Activated CD4-positive, alpha-beta T cell treated with anti-CD3 and anti-CD28 coated beads for 48 hours (primary cell): Measurements from ENCODE around the gene OR2AE1.
"Not testable (repeated sequence)": the region's sequence is repeated elsewhere in the genome, so short reads cannot be mapped to it uniquely, and the experiment has no call there.

ENCODE experiments used
- DNase-seq: peaks from one replicate; pipeline ENCODE4 v3.0.0-alpha.2; 2020

Gene OR2AE1, protein sequence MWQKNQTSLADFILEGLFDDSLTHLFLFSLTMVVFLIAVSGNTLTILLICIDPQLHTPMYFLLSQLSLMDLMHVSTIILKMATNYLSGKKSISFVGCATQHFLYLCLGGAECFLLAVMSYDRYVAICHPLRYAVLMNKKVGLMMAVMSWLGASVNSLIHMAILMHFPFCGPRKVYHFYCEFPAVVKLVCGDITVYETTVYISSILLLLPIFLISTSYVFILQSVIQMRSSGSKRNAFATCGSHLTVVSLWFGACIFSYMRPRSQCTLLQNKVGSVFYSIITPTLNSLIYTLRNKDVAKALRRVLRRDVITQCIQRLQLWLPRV

GRCh38 chr7:99876933-99877332 is at the start of gene OR2AE1:
Gene OR2AE1, minus strand, starts transcription at chr7:99877033. Its CDS starts 0 bp downstream, at chr7:99877033.
- DNase-seq, result no peak

GRCh38 chr7:99926321-99926720 is 49.5 kb upstream of the OR2AE1 start:
- no peak for DNase-seq

DNA sequence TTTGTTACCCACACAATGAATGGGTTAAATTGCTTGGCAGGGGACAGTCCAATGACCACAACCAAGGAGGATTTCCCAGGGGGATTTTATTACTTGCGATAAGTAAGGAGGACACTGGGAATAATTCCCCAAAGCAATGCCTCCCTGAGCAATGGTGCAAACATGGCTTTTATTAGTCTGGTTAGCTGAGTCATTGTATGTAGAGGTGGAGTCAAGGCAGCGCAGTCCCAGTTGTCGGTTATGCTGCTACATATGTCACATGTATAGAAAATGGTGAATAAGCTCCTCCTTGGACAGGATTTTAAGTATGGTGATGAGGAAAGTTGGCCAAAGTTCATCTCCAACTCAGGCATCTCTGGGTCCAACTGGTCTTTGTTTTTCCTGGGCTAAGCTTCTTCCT is 46.4 kb upstream of the OR2AE1 start:
- no peak for DNase-seq

DNA sequence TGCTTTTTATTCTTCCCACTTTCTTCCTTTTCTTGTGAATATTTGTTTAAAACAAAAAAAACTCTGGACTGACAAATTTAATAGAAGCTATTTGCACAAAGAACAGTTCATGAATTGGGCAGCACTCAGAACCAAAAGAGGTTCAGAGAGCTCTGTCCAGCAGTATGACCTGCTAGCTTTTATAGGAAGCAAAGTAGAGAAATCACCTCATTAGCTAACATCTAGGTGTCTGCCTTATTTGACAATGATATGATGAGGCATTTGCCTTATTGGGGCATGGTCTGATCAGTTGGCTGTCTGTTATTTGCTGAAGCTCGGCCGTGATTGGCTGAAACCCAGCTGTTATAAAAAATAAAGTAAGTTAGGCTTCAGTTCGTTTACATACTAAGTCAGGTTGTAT is 43.3 kb upstream of the OR2AE1 start:
- no peak for DNase-seq

GRCh38 chr7:99919814-99920112 is 42.9 kb upstream of the OR2AE1 start:
- DNase-seq, result no peak

- DNase-seq, result peak; percentile 95
Measured at GRCh38 chr7:99918959-99919813, 42.4 kb upstream of the OR2AE1 start, which contains the start of gene TRIM4. Gene TRIM4, minus strand, starts transcription at chr7:99919530. Its CDS starts 129 bp downstream, at chr7:99919401.

DNA sequence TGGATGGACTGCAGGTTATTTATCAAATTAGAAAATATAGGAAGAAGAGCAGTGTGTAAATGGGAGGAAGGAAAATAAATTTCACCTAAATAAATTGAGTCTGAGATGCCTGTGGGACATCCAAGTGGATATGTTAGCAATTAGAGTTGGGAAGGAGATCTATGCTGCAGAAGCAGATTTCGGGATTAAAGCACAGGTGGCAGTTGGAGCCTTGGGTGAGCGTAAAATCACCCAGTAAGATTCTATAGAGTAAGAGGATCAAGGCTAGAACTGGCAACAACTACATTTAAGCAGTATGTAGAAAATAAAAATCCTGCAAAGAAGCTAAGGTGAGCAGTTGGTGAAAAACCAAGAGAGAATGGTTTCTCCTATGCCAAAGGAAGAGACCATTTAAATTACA is 34.1 kb upstream of the OR2AE1 start:
- no peak for DNase-seq

DNA sequence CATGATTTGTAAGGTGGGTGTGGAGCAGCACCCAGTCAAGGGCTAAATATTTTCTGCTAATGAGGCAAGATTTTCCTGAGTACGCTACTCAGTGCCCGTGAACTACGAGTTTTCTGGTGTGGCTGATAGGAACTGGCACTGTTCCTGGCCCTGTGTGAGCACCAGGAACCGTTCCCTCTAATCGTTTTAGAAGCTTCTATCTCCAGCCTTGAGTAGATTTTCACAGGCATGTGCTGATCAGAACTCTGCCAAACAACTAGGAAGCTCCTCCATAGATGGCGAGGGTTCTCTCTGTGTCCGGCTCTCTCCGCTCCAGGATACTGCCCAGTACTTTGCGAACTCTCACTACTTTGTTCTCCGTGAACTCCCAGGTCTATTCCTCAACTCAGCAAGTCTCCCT is 24.7 kb upstream of the OR2AE1 start:
- DNase-seq, result no peak

DNA sequence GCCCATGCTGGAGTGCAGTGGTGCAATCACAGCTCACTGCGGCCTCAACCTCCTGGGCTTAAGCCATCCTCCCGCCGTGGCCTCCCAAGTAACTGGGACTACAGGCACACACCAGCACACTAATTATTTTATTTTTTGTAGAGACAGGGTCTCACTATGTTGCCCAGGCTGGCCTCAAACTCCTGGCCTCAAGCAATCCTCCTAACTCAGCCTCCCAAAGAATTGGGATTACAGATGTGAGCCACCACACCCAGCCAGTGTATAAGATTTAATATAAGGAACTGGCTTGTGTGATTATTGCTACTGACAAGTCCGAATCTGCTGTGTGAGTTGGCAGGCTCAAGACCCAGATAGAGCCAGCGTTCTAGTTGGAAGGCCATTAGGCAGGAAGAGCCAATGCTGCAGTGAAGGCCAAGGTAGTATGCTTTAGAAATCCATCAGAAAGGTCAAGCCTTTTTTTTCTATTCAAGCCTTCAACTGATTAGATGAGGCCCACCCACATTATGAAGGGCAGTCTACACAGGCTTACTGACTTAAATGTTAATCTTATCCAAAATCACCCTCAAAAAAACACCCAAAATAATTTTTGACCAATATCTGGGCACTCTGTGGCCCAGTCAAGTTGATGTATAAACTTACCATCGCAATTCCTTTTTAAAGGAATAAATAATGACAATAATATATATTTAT is 23.1 kb upstream of the OR2AE1 start:
- DNase-seq, result no peak

DNA sequence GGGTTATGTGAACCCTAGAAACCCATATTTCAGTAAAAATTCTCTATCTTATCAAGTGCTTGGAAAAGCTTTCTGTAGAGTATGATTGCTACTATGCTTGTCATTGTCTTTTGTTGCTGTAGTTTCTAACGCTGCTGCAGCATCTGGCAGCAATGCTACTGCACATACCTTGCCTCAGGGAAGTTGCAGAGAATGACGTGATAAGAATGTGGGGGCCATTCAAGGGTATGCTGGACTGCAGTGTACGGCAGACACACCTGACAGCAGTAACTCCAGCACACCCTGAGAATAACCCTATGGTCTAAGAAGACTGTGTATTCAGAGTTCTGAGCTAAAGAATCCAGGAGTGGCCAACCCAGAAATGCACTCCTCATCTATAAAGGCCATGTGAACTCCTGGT is 22.0 kb upstream of the OR2AE1 start:
- no peak for DNase-seq

DNA sequence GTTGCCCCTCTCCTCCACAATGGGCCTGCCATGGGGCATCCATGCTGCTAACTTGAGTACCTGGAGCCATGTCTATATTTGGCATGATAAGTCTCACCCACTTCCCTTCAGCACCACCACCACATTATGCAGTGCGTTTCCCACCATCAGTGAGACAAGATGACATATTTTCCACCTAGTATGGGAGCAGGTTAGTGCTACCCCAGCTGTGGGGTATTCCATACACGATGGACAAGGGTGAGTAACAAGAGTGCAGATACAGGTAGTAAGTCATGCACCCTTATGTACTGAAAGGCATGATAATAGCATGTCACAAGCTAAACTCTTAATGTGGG is 21.2 kb upstream of the OR2AE1 start:
- DNase-seq, result no peak

DNA sequence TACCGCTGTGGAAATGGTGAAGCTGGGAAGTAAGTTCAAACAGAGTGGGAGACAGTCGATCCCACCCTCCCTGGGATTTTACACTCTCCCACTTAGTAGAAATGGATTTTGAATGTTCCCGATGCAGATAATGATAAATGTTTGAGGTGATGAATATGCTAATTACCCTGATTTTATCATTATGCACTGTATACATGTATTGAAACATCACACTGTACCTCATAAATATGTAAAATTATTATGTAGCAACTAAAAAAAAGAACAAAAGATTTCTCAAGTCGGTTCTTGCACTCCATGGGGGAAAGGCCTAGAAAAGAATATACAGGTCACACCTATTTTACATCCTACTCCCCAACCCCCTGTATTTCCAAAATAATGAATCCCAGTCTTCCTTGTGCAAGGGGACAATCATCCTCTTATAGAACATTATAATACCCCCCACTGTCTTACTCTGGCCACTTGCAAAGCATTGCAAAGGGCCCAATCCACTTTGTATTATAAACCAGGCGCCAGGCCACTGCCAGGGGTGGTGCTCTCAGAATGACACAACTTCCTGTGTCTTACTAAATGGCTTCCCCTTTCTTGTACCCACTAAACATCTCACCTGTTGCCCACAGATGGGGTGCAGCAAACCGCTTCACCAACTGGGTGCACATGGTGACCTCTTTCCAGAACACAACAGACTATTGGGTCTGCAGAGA is 20.6 kb upstream of the OR2AE1 start:
- DNase-seq, result no peak

- DNase-seq, result no peak
Measured at GRCh38 chr7:99894738-99895137, 17.9 kb upstream of the OR2AE1 start.

- no peak for DNase-seq
Measured at GRCh38 chr7:99893280-99893679, 16.4 kb upstream of the OR2AE1 start.

DNA sequence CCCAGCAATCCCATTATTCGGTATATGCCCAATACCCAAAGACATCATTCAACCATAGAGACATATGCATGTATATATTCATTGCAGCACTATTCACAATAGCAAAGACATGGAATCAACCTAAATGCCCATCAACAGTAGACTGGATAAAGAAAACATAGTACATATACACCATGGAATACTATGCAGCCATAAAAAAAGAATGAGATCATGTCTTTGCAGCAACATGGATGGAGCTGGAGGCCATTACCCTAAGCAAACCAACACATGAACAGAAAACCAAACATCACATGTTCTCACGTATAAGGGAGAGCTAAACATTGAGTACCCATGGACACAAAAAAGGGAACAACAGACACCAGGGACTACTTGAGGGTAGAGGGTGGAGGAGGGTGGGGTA is 13.5 kb upstream of the OR2AE1 start:
- not testable (repeated sequence) for DNase-seq

GRCh38 chr7:99888366-99888765 is 11.5 kb upstream of the OR2AE1 start:
- DNase-seq, result not testable (repeated sequence)

DNA sequence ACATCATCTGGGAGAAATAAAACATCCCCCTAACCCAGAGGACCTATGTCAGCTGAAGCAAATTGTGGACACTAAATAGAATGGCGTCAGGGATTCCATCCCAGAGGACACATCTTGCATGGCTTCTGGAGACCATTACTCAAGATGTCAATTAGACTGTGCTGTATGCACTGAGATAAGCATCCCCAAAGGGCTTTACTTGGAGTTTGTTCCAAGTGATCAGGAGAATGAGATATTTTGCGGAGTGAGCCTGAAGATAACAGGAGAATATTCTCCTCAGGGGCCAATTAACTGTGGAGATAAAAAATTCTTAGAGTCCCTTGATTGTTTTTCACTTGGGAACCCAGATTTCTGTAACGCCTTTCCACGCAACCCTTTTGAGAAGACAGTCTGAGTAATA is 4.5 kb upstream of the OR2AE1 start:
- DNase-seq, result no peak

DNA sequence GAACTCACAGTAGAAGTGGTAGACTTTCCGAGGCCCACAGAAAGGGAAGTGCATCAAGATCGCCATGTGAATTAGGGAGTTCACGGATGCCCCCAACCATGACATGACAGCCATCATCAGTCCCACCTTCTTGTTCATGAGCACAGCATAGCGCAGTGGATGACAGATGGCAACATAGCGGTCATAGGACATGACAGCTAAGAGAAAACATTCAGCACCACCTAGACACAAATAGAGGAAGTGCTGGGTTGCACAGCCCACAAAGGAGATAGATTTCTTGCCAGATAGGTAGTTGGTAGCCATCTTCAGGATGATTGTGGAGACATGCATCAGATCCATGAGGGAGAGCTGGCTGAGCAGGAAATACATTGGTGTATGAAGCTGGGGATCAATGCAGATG is 342 bp downstream of the OR2AE1 start:
- DNase-seq, result no peak

GRCh38 chr7:99868246-99868645 is 8.6 kb downstream of the OR2AE1 start:
- DNase-seq, result no peak

- not testable (repeated sequence) for DNase-seq
Measured at GRCh38 chr7:99867477-99867876, 9.4 kb downstream of the OR2AE1 start.

- no peak for DNase-seq
Measured at GRCh38 chr7:99863847-99864440, 12.9 kb downstream of the OR2AE1 start.

DNA sequence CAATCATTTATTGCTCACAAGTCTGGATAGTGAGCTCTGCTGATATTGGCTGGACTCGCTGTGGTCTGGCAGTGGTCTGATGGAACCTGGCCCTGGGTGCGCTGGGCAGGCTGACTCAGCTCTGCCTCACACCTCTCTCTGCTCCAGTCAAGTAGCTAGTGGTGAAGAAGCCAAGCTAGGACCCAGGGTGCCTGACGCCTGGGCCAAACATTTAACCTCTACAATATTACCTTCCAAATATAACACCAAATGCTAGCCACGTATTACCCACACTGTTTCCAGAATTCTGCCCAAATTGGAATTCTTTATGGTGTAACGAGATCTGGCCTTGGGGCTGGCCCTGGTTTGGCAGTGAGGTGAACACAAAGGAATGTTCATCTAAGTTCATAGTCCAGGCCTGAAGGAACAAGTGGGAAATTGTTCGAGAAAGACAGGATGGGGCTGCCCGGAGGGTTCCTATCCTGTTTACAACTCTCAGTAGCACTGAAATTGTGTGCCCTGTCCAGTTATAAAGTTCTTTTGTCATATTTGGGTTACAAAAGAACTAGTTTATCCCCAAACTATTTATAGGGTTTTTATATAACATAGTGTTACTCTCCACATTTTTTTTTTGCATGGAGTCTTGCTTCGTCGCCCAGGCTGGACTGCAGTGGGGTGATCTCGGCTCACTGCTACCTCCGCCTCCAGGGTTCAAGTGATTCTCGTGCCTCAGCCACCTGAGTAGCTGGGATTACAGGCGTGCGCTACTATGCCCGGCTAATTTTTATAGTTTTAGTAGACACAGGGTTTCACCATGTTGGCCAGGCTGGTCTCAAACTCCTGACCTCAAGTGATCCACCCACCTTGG is 16.3 kb downstream of the OR2AE1 start:
- no peak for DNase-seq
